Esophagus muscularis mucosa (tissue), 4 donors: Measurements from ENCODE around the gene PANX1. TPM values are rescaled to one million over a fixed set of nuclear protein-coding genes. Genes with fewer than 3 reads are reported as not detected.

Experiments used
- DNase-seq: peaks from one replicate; pipeline ENCODE4 v3.0.0-alpha.2; 2017; ENCODE audit errors: extremely low spot score
- H3K27ac ChIP-seq, 4 donors: fragments of 200-600 bp; sonication (generic); replicated peaks in 1 of 4; 1 replicate in 3 of 4; 2 replicates in 1 of 4; pipeline ENCODE4 v1.5.1; 2016 to 2019; ENCODE audit warnings: mild to moderate bottlenecking in 1 of 4
- H3K27me3 ChIP-seq, 4 donors: fragments of 200-600 bp; sonication (generic); one replicate each; pipeline versions ENCODE4 v1.5.1 to v1.6.0; 2016 to 2019
- H3K36me3 ChIP-seq, 4 donors: fragments of 200-600 bp; sonication (generic); one replicate each; pipeline ENCODE4 v1.5.1; 2016 to 2019
- H3K4me1 ChIP-seq, 4 donors: fragments of 200-600 bp; sonication (generic); one replicate each; pipeline ENCODE4 v1.5.1; 2016 to 2019
- H3K4me3 ChIP-seq, 4 donors: fragments of 200-600 bp; sonication (generic); 1 replicate in 2 of 4; 2 replicates in 2 of 4; pipeline ENCODE4 v1.5.1; 2016 to 2019; ENCODE audit warnings: mild to moderate bottlenecking in 4 of 4, moderate library complexity in 1 of 4
- H3K9me3 ChIP-seq, 4 donors: fragments of 200-600 bp; sonication (generic); 1 replicate in 3 of 4; 2 replicates in 1 of 4; pipeline ENCODE4 v1.5.1; 2016 to 2019
- CTCF ChIP-seq, 3 experiments: fragments of 200-600 bp in 2 of 3; fragments of 450-650 bp in 1 of 3; sonication (generic) in 2 of 3; IDR thresholded peaks; one replicate each; pipeline ENCODE4 v1.5.1; 2017 to 2019; ENCODE audit warnings: antibody characterized with exemption in 3 of 3, mild to moderate bottlenecking in 2 of 3, moderate library complexity in 1 of 3
- EP300 ChIP-seq: sonication (generic); formaldehyde crosslinking; IDR thresholded peaks from one replicate; pipeline ENCODE4 v1.6.1; 2017; ENCODE audit warnings: antibody characterized with exemption
- POLR2A ChIP-seq: fragments of 450-650 bp; IDR thresholded peaks from one replicate; pipeline ENCODE4 v1.6.1; 2017; ENCODE audit warnings: antibody characterized with exemption, moderate library complexity, mild to moderate bottlenecking, low read depth
- POLR2AphosphoS5 ChIP-seq, 2 donors: sonication (generic); formaldehyde crosslinking; IDR thresholded peaks; one replicate each; pipeline ENCODE4 v1.6.1; 2017; ENCODE audit warnings: antibody characterized with exemption in 2 of 2
- WGBS: methylation state at CpG from one replicate; pipeline ENCODE4 v1.1.5; 2018; 5-methylcytosine and 5-hydroxymethylcytosine counted together
- intact Hi-C: fragments of 100-400 bp; cut with DNase I; formaldehyde crosslinking; loops from one replicate; pipeline ENCODE4 v1.15.1; 2023
- total RNA-seq, 4 donors: library from RNA; depleted of rRNA; stranded (reverse); fragments of >200 nt; gene quantifications; one replicate each; pipeline versions ENCODE4 v1.1.0 to v1.2.1, GENCODE V29; 2016

The PANX1 gene
- total RNA-seq, 4 donors from 2014 or later = 25.7 to 35.6 (median 29.7) TPM

- no peak for DNase-seq
- TF ChIP-seq EP300 (no peak), POLR2A (no peak), POLR2AphosphoS5 (IDR thresholded peaks at IDR 0.05) (no peak), CTCF (IDR thresholded peaks at IDR 0.05) (no peak)
- H3K36me3 ChIP-seq = no peaks in the 10 kb centered on the region
- intact Hi-C loops = no loop called here
- no peak overlapping the region for H3K4me3 ChIP-seq
- H3K27me3 ChIP-seq = no peaks in the 10 kb centered on the region
- no peak overlapping the region for H3K27ac ChIP-seq
- peaks cover 0 to 8% (median 0%) of the 10 kb centered on the region in 4 donors for H3K9me3 ChIP-seq
- 89% methylated on average over 1 of the region's 1 CpG for WGBS
- H3K4me1 ChIP-seq = no peaks in the 10 kb centered on the region
Measured at GRCh38 chr11:94090401-94090800, 38.2 kb upstream of the PANX1 start.

- DNase-seq = no peak
- Histone ChIP-seq H3K4me1 (no peaks in the 10 kb centered on the region), H3K27ac (no peak overlapping the region), H3K27me3 (no peaks in the 10 kb centered on the region), H3K9me3 (peaks cover 0 to 8% (median 0%) of the 10 kb centered on the region in 4 donors), H3K4me3 (no peak overlapping the region), H3K36me3 (no peaks in the 10 kb centered on the region)
- TF ChIP-seq CTCF (IDR thresholded peaks at IDR 0.05) (no peak), POLR2A (no peak), POLR2AphosphoS5 (IDR thresholded peaks at IDR 0.05) (no peak), EP300 (no peak)
- 75% methylated on average over 1 of the region's 1 CpG for WGBS
- intact Hi-C loops = no loop called here
Measured at GRCh38 chr11:94091091-94091490, 37.5 kb upstream of the PANX1 start.

- H3K36me3 ChIP-seq = no peaks in the 10 kb centered on the region
Measured at GRCh38 chr11:94100253-94100652, 28.4 kb upstream of the PANX1 start.

GRCh38 chr11:94103471-94103870 is 25.2 kb upstream of the PANX1 start:
- Histone ChIP-seq H3K27me3 (no peaks in the 10 kb centered on the region), H3K4me1 (no peaks in the 10 kb centered on the region), H3K36me3 (no peaks in the 10 kb centered on the region), H3K27ac (no peak overlapping the region), H3K4me3 (no peak overlapping the region), H3K9me3 (no peaks in the 10 kb centered on the region)
- intact Hi-C loops = no loop called here
- DNase-seq = no peak
- WGBS = 29% methylated on average over 1 of the region's 1 CpG
- no peak for TF ChIP-seq POLR2A
- no peak for TF ChIP-seq CTCF (IDR thresholded peaks at IDR 0.05)
- no peak for TF ChIP-seq EP300
- no peak for TF ChIP-seq POLR2AphosphoS5 (IDR thresholded peaks at IDR 0.05)

More at GRCh38 chr11:94100253-94100652, 28.4 kb upstream of the PANX1 start:
- no peak overlapping the region for H3K4me3 ChIP-seq
- no peaks in the 10 kb centered on the region for H3K27me3 ChIP-seq
- TF ChIP-seq CTCF (IDR thresholded peaks at IDR 0.05) = no peak
- TF ChIP-seq EP300 = no peak
- TF ChIP-seq POLR2AphosphoS5 (IDR thresholded peaks at IDR 0.05) = no peak
- TF ChIP-seq POLR2A = no peak
- DNase-seq = no peak
- H3K27ac ChIP-seq = no peak overlapping the region
- no peaks in the 10 kb centered on the region for H3K4me1 ChIP-seq
- intact Hi-C loops = no loop called here
- peaks cover 0 to 3% (median 0%) of the 10 kb centered on the region in 4 donors for H3K9me3 ChIP-seq

- Histone ChIP-seq H3K36me3 (no peaks in the 10 kb centered on the region), H3K4me1 (no peaks in the 10 kb centered on the region), H3K4me3 (no peak overlapping the region), H3K27me3 (no peaks in the 10 kb centered on the region), H3K27ac (no peak overlapping the region), H3K9me3 (peaks cover 0 to 7% (median 0%) of the 10 kb centered on the region in 4 donors)
- DNase-seq = no peak
- intact Hi-C loops = no loop called here
- TF ChIP-seq CTCF (IDR thresholded peaks at IDR 0.05) = no peak
- TF ChIP-seq POLR2AphosphoS5 (IDR thresholded peaks at IDR 0.05) = no peak
- TF ChIP-seq EP300 = no peak
- TF ChIP-seq POLR2A = no peak
Measured at GRCh38 chr11:94104734-94105133, 23.9 kb upstream of the PANX1 start.
